HCEC 1CT (cell line): Measurements from ENCODE around the gene KRTAP5-2.
"Not testable (repeated sequence)": the region's sequence is repeated elsewhere in the genome, so short reads cannot be mapped to it uniquely, and the experiment has no call there.

ENCODE experiments used
- DNase-seq: peaks from one replicate; pipeline ENCODE4 v3.0.0-alpha.2; 2017

The KRTAP5-2 gene

DNA sequence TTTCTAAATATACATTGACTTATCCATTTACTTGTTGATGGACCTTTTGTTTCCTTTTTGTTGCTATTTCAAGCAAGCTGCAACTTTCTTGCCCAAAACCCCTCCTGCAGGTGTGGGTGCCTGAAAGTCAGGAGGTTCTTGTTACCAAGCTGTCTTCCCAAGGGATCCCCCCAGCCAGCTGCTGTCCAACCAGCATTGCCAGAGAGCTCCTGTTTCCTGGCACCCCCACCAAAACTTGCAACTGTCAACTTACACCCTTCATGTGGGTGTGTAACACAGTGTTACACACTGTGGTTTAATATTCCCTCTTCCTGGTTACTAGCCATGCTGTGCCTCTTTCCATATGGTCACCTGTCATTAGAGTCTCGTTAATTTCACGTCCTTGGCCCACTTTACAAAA is 11.4 kb downstream of the KRTAP5-2 start:
- DNase-seq: no peak

DNA sequence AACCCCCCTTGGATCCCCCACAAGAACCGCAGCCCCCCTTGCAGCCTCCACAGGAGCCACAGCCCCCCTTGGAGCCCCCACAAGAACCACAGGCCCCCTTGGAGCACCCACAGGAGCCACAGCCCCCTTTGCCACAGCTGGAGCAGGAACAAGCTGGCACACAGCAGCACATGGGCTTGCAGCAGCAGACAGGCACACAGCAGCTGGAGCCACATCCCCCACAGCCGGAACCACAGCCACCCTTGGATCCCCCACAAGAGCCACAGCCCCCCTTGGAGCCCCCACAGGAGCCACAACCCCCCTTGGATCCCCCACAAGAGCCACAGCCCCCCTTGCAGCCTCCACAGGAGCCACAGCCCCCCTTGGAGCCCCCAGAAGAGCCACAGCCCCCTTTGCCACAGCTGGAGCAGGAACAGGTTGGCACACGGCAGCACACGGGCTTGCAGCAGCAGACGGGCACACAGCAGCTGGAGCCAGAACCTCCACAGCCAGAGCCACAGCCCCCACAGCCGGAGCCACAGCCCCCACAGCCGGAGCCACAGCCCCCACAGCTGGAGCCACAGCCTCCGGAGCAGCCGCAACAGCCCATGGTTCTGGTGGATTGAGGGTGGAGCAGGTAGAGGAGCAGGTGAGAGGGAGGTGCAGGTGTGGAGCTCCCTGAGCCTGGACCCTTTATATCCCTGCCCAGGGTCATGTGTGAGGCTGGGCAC is 13.3 kb downstream of the KRTAP5-2 start, which contains the start of gene KRTAP5-1:
Gene KRTAP5-1, minus strand, starts transcription at position 623 of the 710 bp plus-strand sequence. Its CDS starts 34 bp downstream, at position 589.
- DNase-seq: not testable (repeated sequence)

DNA sequence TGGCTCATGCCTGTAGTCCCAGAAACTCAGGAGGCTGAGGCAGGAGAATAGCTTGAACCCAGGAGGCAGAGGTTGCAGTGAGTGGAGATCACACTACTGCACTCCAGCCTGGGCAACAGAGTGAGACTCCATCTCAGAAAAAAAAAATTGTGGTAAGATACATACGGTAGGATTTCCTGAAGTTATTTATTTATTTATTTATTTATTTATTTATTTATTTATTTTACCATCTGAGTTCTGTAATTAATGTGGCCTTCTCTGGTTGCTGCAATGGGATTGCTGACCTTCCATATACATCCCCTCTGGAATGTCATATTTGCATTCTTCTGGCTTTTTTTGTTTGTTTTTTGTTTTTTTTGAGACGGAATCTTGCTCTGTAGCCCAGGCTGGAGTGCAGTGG is 15.2 kb downstream of the KRTAP5-2 start:
- DNase-seq: not testable (repeated sequence)

DNA sequence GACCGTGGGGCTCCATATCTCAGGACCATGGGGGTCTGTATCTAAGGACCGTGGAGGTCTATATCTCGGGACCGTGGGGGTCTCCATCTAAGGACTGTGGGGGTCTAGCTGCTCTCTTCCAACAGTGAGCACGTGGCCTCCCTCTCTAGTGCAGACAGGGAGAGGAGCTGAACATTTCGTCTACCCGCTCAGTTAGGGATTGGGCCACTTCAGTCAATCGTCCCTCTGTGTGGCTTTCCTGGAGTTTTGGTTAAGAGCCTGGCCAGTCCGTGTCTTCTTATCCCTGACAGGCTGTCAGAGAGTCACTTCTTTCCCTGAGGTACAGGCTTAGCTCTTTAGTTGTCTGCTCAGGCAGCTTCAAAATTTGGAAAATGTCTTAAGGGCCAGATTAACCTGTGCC is 16.1 kb downstream of the KRTAP5-2 start:
- DNase-seq: no peak

DNA sequence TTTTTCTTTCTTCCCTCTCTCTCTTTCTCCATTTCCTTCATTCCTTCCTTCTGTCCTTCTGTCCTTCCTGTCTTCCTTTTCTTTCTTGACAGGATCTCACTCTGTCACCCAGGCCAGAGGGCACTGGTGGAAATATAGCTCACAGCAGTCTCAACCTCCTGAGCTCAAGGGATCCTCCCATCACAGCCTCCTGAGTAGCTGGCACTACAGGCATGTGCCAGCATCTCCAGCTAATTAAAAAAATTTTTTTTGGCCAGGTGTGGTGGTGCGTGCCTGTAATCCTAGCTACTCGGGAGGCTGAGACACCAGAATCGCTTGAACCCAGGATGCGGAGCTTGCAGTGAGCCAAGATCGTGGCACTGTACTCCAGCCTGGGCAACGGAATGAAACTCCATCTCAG is 21.3 kb downstream of the KRTAP5-2 start:
- DNase-seq: no peak

DNA sequence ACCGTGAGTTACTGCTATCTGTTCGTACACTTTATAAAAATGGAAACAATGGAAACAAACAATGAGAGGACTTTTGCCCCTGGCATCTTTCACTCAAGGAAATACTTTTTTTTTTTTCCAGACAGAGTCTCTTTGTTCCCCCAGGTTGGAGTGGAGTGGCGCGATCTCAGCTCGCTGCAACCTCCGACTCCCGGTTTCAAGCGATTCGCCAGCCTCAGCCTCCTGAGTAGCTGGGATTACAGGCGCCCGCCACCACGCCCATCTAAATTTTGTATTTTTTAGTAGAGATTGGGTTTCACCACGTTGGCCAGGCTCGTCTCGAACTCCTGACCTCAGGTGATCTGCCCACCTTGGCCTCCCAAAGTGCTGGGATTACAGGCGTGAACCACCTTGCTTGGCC is 22.3 kb downstream of the KRTAP5-2 start:
- not testable (repeated sequence) for DNase-seq

DNA sequence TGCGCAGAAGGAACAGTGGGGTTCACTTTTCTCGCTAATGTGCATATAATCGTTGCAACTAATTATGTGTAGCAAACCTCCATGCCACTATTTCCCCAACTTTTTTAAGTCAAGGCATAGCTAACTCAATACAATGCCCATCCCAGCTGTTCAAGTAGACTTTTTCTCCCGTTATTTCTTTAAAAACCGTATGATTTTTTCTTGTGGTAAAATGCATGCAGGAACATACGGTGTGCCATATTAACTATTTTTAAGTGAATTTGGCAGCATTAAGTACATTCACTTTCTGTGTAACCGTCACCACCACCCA is 23.2 kb downstream of the KRTAP5-2 start:
- no peak for DNase-seq

DNA sequence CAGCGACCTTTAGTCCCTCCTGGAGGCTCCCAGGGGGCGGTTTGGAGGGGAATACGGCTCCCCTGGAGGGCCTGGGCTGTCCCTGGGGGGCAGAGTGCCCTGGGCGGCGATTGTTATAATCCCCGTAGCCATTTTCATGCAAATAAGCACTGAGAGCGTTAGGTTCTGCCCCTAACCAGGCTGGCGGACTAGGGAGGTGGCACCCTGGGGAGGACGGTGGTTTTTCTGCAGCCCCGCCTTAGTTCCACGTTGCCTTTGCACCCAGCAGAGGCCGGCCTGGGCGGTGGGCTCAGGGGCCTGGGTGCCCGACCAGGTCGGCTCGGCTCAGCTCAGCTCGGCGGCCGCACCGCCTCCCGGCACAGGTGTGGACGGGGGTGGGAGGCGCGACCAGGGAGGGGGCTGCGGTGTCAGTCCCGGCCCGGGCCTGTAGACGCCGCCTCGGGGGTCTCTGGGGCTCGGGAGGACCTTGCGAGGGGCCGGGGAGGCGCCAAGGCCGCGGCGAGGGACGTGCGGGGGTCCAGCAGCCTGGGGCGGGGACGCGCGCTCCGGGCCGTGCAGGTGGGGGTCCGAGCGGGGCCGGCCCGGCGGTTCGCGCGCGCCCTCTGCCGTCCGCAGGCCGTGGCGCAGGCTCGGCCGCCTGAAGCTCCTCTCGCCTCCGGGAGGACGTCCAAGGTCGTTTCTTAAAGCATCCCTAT is 23.7 kb downstream of the KRTAP5-2 start:
- peak; percentile 33 for DNase-seq

DNA sequence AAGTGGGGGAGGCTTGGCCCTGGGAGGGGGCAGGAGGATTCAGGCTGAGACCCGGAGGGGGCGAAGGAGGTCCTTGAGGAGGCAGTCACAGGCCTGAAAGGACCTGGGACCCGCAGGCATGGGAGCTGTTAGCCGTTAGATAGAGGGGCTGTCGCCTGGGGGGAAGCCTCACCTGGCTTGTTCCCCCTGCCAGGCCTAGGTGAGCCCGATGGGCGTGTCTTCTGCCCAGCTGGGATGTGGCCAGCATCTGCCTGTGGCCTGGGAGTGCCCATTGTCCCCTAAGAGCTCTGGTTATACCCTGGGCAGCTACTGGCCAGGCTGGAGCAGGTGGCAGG is 24.2 kb downstream of the KRTAP5-2 start:
- DNase-seq: no peak

DNA sequence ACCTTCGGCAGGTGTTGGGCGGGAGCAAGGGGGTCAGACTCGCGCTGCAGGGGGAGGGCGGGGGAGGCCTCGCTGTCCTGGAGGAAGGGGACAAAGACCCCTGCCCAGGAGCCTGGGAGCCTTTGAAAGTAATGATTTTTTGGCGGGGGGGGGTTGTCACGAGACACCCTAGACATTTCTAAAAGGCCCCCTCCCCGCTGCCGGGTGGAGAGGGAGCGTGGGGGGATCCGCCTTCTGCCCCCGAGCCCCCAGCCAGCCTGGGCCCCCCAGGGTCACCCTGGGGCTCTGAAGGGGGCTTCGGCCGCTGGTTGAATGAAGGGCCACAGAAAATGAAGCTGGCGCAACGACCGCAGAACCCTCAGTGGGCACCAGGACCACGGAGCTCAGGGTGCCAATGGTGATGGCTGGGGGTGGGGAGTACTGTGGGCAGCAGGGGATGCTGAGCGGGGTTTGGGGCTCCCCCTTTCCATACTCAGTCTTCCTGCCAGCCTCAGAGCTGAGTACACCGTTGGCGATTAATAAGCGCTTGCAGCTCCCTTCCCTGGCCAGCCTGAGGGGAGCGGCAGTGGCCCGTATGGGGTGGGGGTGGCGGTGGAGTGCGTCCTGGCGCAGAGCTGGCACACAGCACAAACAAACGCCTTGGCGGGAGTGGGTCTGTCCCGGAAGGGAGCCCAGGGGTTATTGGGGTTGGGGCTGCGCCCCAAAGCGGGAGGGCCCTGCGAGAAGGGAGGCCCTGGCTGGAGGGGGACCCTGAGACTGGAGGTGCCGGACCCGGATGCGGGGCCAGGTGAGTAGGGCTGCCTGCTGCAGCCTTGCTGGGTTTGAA is 24.8 kb downstream of the KRTAP5-2 start:
- DNase-seq: no peak

DNA sequence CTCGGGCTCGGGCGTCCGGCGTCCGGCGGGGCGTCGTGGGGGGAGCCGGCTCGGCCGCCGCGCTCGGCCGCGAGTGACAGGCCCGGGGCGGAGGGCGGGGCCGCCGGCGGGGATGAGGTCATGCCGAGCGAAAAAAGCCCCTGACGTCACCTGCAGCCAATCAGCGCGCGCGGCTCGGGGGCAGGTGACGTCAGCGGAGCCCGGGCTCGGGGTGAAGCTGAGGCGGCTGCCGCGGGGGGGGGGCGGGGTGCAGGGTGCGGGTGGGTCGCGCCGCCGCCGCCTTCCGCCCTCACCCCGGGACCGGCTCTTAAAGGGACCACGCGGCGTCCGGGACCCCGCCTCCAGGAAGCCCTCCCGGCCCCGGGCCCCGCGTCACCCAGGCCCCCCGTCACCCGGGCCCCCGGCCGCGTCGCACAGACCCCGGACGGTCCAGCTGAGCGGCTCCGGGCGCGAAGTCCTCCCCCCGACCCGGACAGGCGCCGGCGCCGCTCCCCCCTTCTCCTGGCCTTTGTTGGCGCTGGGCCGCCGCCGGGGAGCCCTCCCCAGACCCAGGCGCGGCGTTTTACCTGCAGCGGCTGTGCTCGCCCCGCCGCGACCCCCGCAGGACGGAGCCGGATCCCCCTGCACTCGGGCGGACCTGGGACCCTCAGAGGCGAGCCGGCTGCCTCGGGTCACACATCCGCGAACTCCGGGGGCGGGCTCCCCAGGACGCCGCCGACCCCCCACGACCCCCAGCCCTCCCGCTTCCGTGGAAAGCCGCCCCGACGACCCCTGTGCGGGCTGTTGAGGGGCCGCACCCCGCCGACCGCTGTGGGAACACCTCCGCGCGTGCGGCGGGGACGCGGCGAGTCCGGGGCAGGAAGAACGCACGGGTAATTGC is 25.7 kb downstream of the KRTAP5-2 start, which contains the start of gene DUSP8:
Gene DUSP8, minus strand, starts transcription at position 75 of the 880 bp plus-strand sequence. CDS start 6,445 bp downstream, outside the sequence.
- peak; percentile 70 for DNase-seq

DNA sequence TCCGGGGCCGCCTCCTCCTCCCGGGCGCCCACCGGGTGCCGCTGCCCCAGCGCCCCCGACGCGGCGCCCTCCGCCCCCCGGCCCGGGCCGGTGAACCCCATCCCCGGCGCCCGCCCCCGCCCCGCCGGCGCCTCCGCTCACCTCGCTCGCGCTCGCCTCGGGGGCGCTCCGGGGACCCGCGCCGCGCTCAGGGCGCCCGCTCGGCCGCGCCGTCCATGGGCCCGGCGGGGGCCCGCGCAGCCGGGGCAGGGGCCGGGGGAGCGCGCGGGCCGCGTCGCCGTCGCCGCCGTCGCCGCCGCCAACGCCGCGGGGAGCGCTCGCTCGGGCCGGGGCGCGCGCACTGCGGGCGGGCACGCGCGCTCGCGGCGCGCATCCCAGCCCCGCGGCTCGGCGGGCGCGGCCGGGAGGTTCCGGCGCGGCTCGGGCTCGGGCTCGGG is 26.3 kb downstream of the KRTAP5-2 start:
- DNase-seq: no peak

DNA sequence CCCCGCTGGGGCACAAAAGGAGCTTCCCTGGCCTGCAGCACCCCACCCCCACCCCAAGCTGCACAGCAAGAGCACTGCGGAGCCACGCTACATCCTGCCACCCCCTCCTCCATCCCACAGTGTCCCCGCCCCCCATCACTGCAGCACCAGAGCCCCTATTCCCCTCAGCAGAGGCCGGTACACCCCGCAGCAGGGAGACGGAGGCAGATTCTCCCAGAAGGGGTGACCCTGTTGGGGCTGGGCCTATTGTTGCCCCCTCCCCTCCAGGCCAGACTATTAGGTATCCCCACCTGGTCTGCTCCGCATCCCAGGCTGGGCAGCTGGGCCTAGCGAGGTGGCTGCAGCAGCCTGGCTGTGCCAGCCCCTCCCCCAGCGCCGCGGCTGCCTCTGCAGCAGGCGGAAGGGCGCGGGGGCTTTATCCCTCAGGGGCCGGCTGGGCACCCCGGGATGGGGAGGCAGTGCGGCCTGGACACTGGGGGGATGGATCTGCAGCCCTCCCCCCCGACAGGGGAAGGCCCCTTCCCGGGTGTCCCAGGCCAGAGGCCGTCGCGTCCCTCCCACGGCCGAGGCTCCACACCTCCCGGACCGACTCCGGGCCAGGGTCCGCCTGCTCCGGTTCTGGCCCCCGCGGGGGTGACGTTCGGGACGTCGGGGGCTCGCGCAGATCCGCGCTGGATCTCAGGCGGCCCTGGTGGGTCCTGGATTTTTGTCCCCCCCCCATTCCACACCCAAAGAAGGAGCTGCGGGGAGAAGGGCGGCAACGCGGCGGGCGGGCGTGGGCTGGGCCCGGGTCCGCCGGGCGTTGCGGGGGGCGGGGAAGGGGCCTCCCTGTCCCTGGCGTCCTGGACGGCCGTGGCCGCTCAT is 27.0 kb downstream of the KRTAP5-2 start:
- no peak for DNase-seq

DNA sequence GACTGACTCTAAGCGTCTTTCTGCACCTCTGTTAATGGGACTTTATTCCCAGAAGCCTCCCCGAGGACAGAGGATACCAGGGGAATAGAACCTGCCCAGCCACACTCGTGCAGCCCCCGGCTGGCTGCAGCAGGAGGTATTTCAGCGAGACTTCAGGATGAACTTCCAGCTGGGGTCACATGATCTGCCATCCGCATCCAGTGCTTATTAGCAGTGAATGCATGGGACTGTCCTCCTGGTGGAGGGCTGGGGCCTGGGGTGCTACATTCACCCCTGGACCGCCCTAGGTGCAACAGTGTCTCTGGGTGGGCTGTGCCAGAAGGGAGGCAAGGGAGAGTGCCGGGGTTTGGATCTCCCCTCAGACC is 27.6 kb downstream of the KRTAP5-2 start:
- no peak for DNase-seq

DNA sequence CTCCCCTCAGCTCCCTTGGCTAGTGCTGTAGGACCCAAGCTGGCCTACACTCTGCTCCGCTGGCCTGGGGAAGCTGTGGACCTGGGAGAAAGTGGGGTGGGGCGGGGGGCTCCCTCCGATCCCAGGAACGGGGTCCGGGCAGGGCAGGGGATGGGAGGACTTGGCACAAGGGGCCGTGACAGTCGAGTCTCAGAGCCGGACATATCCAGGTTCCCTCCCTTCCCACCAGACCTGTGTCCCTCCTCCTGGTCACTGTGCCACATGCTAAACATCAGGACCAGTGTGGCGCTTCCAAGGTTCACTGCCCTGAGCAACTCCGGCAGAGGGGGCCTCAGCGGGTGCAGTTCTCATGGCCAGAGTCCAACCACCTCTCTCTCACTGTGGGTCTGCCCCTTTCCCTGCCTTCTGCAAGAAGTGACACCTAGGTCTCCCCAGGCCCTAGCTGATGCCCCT is 28.1 kb downstream of the KRTAP5-2 start:
- DNase-seq: no peak

DNA sequence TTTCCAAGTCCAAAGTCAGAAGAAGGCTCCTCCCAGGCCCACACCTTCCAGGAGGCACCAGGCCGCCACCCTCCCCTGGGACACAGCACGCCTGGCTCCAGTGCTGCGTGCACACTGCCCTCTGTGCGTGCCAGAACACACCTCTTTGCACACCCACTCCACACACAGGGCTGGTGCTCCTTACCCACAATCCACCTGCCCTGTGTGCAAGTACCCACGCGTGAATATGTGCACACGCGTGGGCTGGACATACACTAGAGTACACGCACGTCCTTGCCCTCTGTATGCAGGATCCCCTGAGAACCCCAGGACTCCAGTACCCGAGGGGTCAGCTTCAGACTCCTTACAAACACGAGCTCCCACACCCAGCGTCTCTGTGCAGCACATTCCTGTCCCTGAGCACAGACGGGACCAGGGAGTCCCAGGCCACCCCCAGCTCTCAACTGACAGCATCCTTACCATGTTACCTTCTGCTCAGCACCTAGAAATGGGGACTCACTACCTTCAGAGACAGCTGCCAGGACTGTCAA is 28.8 kb downstream of the KRTAP5-2 start:
- DNase-seq: no peak

DNA sequence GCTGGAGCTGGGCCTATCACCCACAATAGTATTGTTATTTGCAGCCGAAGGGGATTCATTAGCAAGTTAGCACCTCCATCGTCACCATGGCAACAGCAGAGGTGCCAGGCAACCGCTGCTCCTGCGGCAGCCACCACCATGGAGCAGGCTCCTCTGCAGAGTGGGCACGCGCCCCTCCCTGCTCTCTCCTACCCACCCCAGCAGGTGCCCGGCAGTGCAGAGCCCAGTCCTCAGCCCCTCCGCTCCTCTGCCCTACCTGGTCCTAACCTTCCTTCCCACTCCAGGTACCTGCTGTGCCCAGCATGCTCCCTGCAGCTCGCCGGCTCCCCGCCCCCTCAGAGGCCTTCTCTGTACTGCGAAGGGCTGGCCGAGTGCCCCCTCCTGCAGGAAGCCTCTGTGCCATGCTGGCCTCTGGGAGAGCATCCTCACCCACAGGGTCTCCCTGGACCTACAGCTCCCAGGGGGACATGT is 29.6 kb downstream of the KRTAP5-2 start:
- DNase-seq: no peak

DNA sequence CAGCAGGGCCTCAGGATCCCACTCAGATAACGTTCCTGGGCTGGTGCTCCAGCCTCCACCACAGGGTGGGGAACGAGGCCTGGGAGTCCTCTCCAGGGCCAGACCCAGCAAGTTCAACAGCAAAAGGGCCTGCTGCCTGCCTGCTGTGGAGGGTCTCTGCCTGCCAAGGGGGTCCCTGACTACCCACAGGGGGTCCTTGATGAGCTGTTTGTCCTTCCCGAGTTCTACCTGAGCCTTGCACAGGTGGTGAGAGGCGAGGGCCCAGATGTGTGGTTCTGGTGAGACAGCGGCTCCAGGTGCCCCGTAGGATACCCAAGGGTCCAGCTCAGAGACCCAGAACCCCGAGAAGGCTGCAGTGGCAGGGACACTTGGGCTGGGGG is 30.4 kb downstream of the KRTAP5-2 start:
- no peak for DNase-seq

DNA sequence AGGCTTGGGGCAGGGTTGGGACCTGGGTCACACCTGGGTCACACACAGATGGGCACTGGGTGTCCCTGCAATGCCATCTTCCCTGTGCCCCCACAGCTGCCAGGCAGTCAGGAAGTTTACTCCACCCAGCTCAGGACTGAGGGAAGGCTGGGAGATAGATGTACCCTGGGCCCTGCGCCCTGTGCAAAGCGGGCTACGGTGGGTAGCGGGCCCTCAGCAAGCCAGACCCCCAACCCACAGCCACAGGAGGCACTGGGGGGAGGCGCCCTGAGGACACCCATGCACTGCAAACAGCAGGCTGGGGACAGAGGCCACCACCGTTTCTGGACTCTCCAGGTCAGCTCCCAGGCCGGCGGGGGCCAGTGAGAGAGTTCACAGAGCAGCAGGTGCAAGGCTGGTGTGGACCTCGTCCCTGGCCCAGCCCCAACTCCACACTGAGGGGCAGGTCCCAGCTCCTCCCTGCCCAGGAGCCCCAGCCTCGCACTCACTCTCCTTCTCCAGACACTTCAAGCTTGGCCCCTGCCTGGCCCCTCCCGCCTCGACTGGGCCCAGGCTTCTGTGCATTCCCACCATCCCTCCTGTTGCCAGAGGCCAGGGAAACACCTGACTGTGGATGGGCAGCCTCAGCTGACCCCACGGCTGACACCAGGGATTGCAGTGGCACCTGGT is 30.9 kb downstream of the KRTAP5-2 start:
- DNase-seq: no peak

DNA sequence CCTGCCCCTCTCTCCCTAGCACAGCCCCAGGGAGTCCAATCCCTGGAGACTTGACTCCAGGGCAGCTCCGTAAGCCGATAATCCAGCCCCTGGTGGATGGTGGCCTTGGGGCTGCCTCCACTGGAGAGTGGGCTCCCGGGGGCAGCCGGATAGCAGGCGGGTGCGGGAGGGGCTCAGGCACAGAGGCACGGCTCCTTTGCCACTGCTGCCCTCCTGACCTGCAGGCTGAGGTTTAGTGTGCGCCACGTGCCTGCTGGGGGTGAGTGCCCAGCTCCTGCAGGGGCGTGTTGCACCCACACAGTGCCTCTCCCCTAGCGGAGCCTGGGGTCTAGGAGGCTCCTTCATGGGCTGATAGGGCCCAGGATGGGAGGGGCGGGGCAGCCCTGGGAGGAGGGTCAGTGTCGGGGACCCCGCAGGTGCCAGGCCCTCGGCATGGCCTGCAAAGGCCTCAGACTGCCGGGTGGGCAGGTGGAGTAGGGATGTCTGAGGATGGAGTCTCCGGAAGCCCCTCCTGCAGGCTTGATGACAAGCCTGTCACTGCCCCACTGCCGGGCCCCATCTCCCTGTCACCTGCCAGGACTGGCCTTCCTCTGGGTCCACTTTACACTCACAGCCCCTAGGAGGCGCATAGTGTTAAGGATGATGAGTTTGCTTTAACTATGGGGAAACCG is 31.6 kb downstream of the KRTAP5-2 start:
- DNase-seq: no peak
